BLaER1 (cell line): ENCODE data around the gene DENND11.
A peak's percentile ranks its signal among the peaks of the same experiment; 100 is the strongest.

Source experiments
- H3K27ac ChIP-seq: shearing (Covaris generic); formaldehyde crosslinking; 2 replicates; pipeline ENCODE4 v1.8.1; 2022
- H3K27me3 ChIP-seq: shearing (Covaris generic); formaldehyde crosslinking; 2 replicates; pipeline ENCODE4 v1.8.1; 2022
- H3K36me3 ChIP-seq: shearing (Covaris generic); formaldehyde crosslinking; 2 replicates; pipeline ENCODE4 v1.8.1; 2022
- H3K4me1 ChIP-seq: shearing (Covaris generic); formaldehyde crosslinking; 2 replicates; pipeline ENCODE4 v1.8.1; 2022
- H3K4me2 ChIP-seq: shearing (Covaris generic); formaldehyde crosslinking; 2 replicates; pipeline ENCODE4 v1.8.1; 2022
- H3K4me3 ChIP-seq: shearing (Covaris generic); formaldehyde crosslinking; 2 replicates; pipeline ENCODE4 v1.8.1; 2022
- H3K9ac ChIP-seq: shearing (Covaris generic); formaldehyde crosslinking; 2 replicates; pipeline ENCODE4 v1.8.1; 2022
- H3K9me3 ChIP-seq: shearing (Covaris generic); formaldehyde crosslinking; 2 replicates; pipeline ENCODE4 v1.8.1; 2022
- H4K20me1 ChIP-seq: shearing (Covaris generic); formaldehyde crosslinking; 2 replicates; pipeline ENCODE4 v1.8.1; 2022
- Cebpa-rat ChIP-seq: shearing (Covaris generic); IDR thresholded peaks from 2 replicates; pipeline ENCODE4 v1.8.1; 2022

Gene DENND11

DNA sequence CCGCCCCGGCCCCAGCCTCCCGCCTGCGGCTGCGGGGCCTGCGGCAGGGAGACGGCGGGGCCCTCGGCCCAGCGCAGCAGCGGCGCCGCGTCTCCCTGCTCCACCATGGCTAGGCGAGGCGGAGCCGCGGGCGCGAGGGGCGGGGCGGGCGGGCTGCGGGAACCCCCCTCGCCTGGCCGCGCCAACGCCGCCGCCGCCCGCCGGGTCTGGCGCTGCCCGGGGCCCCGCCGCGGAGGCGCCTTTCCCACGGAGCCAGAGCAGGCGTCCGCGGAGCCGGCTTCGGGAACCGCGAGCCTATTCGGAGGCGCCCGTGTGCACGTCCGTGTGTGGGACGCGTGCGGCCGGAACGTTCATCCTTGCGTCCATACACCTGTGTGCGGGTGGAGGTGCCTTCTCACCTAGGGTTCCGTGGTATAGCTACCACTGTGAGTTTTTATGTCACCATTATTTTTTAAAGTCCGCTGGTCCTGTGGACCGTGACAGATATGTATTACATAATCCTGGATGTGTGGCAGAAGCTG is at the start of gene DENND11:
DENND11 (minus strand) TSS at position 120 of the 521 bp plus-strand sequence; CDS start at position 107, 13 bp downstream.
- Histone ChIP-seq H3K27ac (peak within 1 kb of the TSS; percentile 84), H3K36me3 (no peaks in the 10 kb centered on the region), H3K4me2 (peak within 1 kb of the TSS; percentile 91), H3K4me3 (peak within 1 kb of the TSS; percentile 84), H3K9me3 (no peaks in the 10 kb centered on the region), H3K4me1 (peaks cover 49% of the 10 kb centered on the region), H4K20me1 (peaks cover 40% of the 10 kb centered on the region), H3K27me3 (0 out of 2 replicates have a peak, but pooled peaks cover 7% of the 10 kb centered on the region), H3K9ac (peak within 1 kb of the TSS; percentile 83)
- TF ChIP-seq Cebpa-rat: no peak

DNA sequence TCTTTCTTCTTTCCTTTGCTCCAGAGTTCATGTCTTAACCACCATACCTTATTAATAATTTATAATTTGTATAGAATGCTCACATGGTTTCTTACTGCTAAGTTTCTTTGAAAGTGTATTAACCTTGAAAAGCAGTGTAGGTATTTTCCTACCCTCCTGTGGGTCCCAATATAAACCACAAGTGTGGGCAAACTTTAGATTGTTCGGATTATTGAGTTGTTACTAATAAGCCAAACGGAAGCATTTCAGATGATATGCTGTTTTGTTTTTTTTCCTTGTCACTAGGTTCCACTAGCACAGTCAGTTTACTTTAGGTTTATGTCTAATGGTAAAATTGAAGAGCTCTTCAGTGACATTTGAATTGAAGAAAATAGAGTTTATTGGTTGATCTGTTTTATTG is 46.4 kb upstream of the DENND11 start:
- TF ChIP-seq Cebpa-rat: no peak
- Histone ChIP-seq H3K9ac (no peak overlapping the region), H4K20me1 (0 out of 2 replicates have a peak, but pooled peaks cover 16% of the 10 kb centered on the region), H3K36me3 (peaks cover 97% of the 10 kb centered on the region), H3K4me1 (no peaks in the 10 kb centered on the region), H3K4me3 (no peak overlapping the region), H3K27me3 (no peaks in the 10 kb centered on the region), H3K4me2 (no peak overlapping the region), H3K27ac (no peak overlapping the region), H3K9me3 (peaks cover 40% of the 10 kb centered on the region)

DNA sequence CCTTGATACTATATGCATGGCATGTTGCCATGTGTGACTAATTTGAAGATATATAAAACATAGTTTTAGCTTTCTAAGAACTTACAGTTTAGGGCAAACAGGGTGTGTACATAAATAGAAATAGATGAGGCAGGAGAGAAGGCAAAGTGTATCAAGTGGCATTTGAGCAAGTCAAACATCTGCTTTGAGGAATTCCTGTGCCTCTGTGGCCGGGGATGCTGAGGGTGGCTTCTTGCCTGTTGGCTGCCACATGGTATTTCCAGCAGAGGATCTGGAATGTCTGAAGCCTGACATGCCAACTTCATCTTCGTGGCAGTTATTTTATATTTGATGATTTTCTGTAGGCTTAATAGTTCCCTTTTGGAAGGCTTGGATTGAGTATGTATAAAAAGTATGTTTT is 42.2 kb upstream of the DENND11 start:
- Histone ChIP-seq H3K4me1 (peaks cover 21% of the 10 kb centered on the region), H3K27me3 (no peaks in the 10 kb centered on the region), H3K4me3 (no peak overlapping the region), H3K4me2 (no peak overlapping the region), H3K36me3 (peaks cover 93% of the 10 kb centered on the region), H4K20me1 (peaks cover 49% of the 10 kb centered on the region), H3K27ac (no peak overlapping the region), H3K9me3 (peaks cover 1% of the 10 kb centered on the region), H3K9ac (no peak overlapping the region)
- no peak for TF ChIP-seq Cebpa-rat

- TF ChIP-seq Cebpa-rat: no peak
- Histone ChIP-seq H3K9me3 (no peaks in the 10 kb centered on the region), H3K4me2 (no peak overlapping the region), H3K27me3 (no peaks in the 10 kb centered on the region), H3K9ac (no peak overlapping the region), H3K4me3 (no peak overlapping the region), H4K20me1 (peaks cover 49% of the 10 kb centered on the region), H3K4me1 (peaks cover 27% of the 10 kb centered on the region), H3K36me3 (peaks cover 74% of the 10 kb centered on the region), H3K27ac (no peak overlapping the region)
These were observed 40.3 kb upstream of the DENND11 start for GRCh38 chr7:141742229-141742628.

- H3K4me1 ChIP-seq: peaks cover 34% of the 10 kb centered on the region
- no peaks in the 10 kb centered on the region for H3K27me3 ChIP-seq
- H3K9me3 ChIP-seq: no peaks in the 10 kb centered on the region
- H3K9ac ChIP-seq: peak overlapping the region; percentile 85
- no peak for TF ChIP-seq Cebpa-rat
- peaks cover 47% of the 10 kb centered on the region for H3K36me3 ChIP-seq
- peak overlapping the region; percentile 80 for H3K4me3 ChIP-seq
- no peak overlapping the region; the same call in 1 of the 2 replicates for H3K27ac ChIP-seq
- H3K4me2 ChIP-seq: peak overlapping the region; percentile 82
- H4K20me1 ChIP-seq: peaks cover 42% of the 10 kb centered on the region
These were observed 37.3 kb upstream of the DENND11 start for GRCh38 chr7:141739250-141739649.

- peak overlapping the region; percentile 80 for H3K4me3 ChIP-seq
- peaks cover 40% of the 10 kb centered on the region for H3K36me3 ChIP-seq
These were observed 36.6 kb upstream of the DENND11 start for GRCh38 chr7:141738592-141739013.

GRCh38 chr7:141737836-141738591 is 36.0 kb upstream of the DENND11 start, which contains the start of gene SSBP1:
Gene SSBP1, plus strand, starts transcription at chr7:141738358. Its CDS starts 809 bp downstream, at chr7:141739167.
- Histone ChIP-seq H3K27me3 (no peaks in the 10 kb centered on the region), H4K20me1 (peaks cover 30% of the 10 kb centered on the region)
- TF ChIP-seq Cebpa-rat: no peak

More at GRCh38 chr7:141738592-141739013, 36.6 kb upstream of the DENND11 start:
- Histone ChIP-seq H3K9ac (peak overlapping the region; percentile 85), H3K27me3 (no peaks in the 10 kb centered on the region), H4K20me1 (peaks cover 35% of the 10 kb centered on the region), H3K27ac (peak overlapping the region; percentile 86), H3K4me1 (peaks cover 34% of the 10 kb centered on the region), H3K9me3 (no peaks in the 10 kb centered on the region), H3K4me2 (peak overlapping the region; percentile 82)
- TF ChIP-seq Cebpa-rat: no peak

GRCh38 chr7:141737118-141737835 is 35.3 kb upstream of the DENND11 start:
- Histone ChIP-seq H3K27me3 (no peaks in the 10 kb centered on the region), H3K9me3 (no peaks in the 10 kb centered on the region), H3K36me3 (peaks cover 27% of the 10 kb centered on the region), H3K9ac (peak overlapping the region; percentile 88), H3K4me3 (peak overlapping the region; percentile 80), H3K27ac (peak overlapping the region; percentile 82), H3K4me2 (peak overlapping the region; percentile 87), H3K4me1 (peaks cover 34% of the 10 kb centered on the region), H4K20me1 (peaks cover 23% of the 10 kb centered on the region)
- peak; percentile 60 for TF ChIP-seq Cebpa-rat

More at GRCh38 chr7:141737836-141738591, 36.0 kb upstream of the DENND11 start, which contains the start of gene SSBP1:
- Histone ChIP-seq H3K9me3 (no peaks in the 10 kb centered on the region), H3K9ac (peak within 1 kb of the TSS; percentile 88), H3K36me3 (peaks cover 34% of the 10 kb centered on the region), H3K4me3 (peak within 1 kb of the TSS; percentile 80), H3K27ac (peak within 1 kb of the TSS; percentile 86), H3K4me1 (peaks cover 34% of the 10 kb centered on the region), H3K4me2 (peak within 1 kb of the TSS; percentile 87)

GRCh38 chr7:141731476-141732149 is 29.6 kb upstream of the DENND11 start:
- H3K9me3 ChIP-seq: no peaks in the 10 kb centered on the region
- H3K4me1 ChIP-seq: peaks cover under 1% of the 10 kb centered on the region; the same call in 1 of the 2 replicates
- H3K4me3 ChIP-seq: no peak overlapping the region
- no peaks in the 10 kb centered on the region for H3K36me3 ChIP-seq
- no peak overlapping the region for H3K27ac ChIP-seq
- no peak overlapping the region for H3K9ac ChIP-seq
- no peaks in the 10 kb centered on the region for H3K27me3 ChIP-seq
- TF ChIP-seq Cebpa-rat: no peak
- H3K4me2 ChIP-seq: no peak overlapping the region
- no peaks in the 10 kb centered on the region for H4K20me1 ChIP-seq
